B cell (primary cell): ENCODE results near the gene BRICD5. TPM values are rescaled to one million over a fixed set of nuclear protein-coding genes. Genes with fewer than 3 reads are reported as not detected.

Experiments used
- ATAC-seq: fragments of 200-7000 bp; cut with Tn5 transposase; one replicate; pipeline ENCODE4 v1.10.0; 2021; ENCODE audit warnings: low read depth, mild to moderate bottlenecking, moderate number of reproducible peaks, moderate library complexity
- CTCF ChIA-PET: fragments of 350-600 bp; sonication (Branson Sonifier 250); formaldehyde crosslinking; loops from one replicate; lab custom pipeline; 2021; ENCODE audit warnings: antibody characterized with exemption, inconsistent platforms; lab: Charles Lee
- POLR2A ChIA-PET: fragments of 350-600 bp; sonication (Branson Sonifier 250); formaldehyde crosslinking; loops from one replicate; lab custom pipeline; 2021; ENCODE audit warnings: antibody characterized with exemption; lab: Charles Lee
- DNase-seq: peaks from one replicate; pipeline ENCODE4 v3.0.0; 2013
- H2AFZ ChIP-seq: 2 replicates; pipeline ENCODE4 v1.6.1; 2012; ENCODE audit warnings: mild to moderate bottlenecking, low read depth, low read length; ENCODE audit not compliant: insufficient read depth, poor library complexity, severe bottlenecking
- H3K27ac ChIP-seq, 2 donors: 1 replicate in 1 of 2; 2 replicates in 1 of 2; pipeline ENCODE4 v1.5.1; 2012 to 2013; ENCODE audit warnings: low read length in 2 of 2, mild to moderate bottlenecking in 2 of 2, moderate library complexity in 1 of 2
- H3K27me3 ChIP-seq, 4 experiments: fragments of 200-600 bp in 1 of 4; sonication (generic) in 1 of 4; replicated peaks in 1 of 4; 1 replicate in 2 of 4; 2 replicates in 2 of 4; pipeline versions ENCODE4 v1.6.1 to v1.7.0; 2013 to 2016; ENCODE audit warnings: low read length in 3 of 4, mild to moderate bottlenecking in 2 of 4, mixed read lengths in 1 of 4, moderate library complexity in 1 of 4; ENCODE audit not compliant: insufficient read depth in 4 of 4, control insufficient read depth in 3 of 4; ENCODE audit errors: control extremely low read depth in 1 of 4
- H3K36me3 ChIP-seq, 2 experiments: replicated peaks in 1 of 2; 1 replicate in 1 of 2; 2 replicates in 1 of 2; pipeline versions ENCODE4 v1.6.1 to v1.7.1; 2013; ENCODE audit warnings: low read length in 1 of 2; ENCODE audit not compliant: insufficient read depth in 2 of 2, control insufficient read depth in 1 of 2; ENCODE audit errors: control extremely low read depth in 1 of 2, extremely low read depth in 1 of 2
- H3K4me1 ChIP-seq, 2 donors: fragments of 200-600 bp in 1 of 2; sonication (generic) in 1 of 2; 1 replicate in 1 of 2; 2 replicates in 1 of 2; pipeline versions ENCODE4 v1.5.1 to v1.6.1; 2013 to 2017; ENCODE audit warnings: low read length in 2 of 2; ENCODE audit not compliant: control insufficient read depth in 2 of 2, insufficient read depth in 2 of 2
- H3K4me2 ChIP-seq: replicated peaks from 2 replicates; pipeline ENCODE3; 2012; ENCODE audit warnings: mild to moderate bottlenecking, low read depth, low read length; ENCODE audit not compliant: poor library complexity, severe bottlenecking
- H3K4me3 ChIP-seq, 5 experiments: fragments of 200-600 bp in 1 of 5; sonication (generic) in 1 of 5; 1 replicate in 3 of 5; 2 replicates in 2 of 5; pipeline versions ENCODE4 v1.5.1 to v1.7.0; 2011 to 2016; ENCODE audit warnings: low read length in 4 of 5, mild to moderate bottlenecking in 4 of 5, low read depth in 2 of 5, control low read depth in 1 of 5, moderate library complexity in 1 of 5; ENCODE audit not compliant: insufficient read depth in 1 of 5; ENCODE audit errors: control extremely low read depth in 1 of 5, extremely low read depth in 1 of 5
- H3K79me2 ChIP-seq: fragments of 200-600 bp; sonication (generic); one replicate; pipeline ENCODE4 v1.6.0; 2016; ENCODE audit warnings: low read length; ENCODE audit not compliant: control insufficient read depth, insufficient read depth
- H3K9ac ChIP-seq: fragments of 200-600 bp; sonication (generic); 2 replicates; pipeline ENCODE4 v1.6.1; 2017; ENCODE audit warnings: mild to moderate bottlenecking, low read length, moderate library complexity
- H3K9me3 ChIP-seq, 3 donors: one replicate each; pipeline versions ENCODE4 v1.6.1 to v1.7.1; 2013; ENCODE audit warnings: low read length in 2 of 3; ENCODE audit not compliant: control insufficient read depth in 2 of 3, insufficient read depth in 1 of 3; ENCODE audit errors: control extremely low read depth in 1 of 3
- H4K20me1 ChIP-seq: 2 replicates; pipeline ENCODE4 v1.6.0; 2012; ENCODE audit warnings: mild to moderate bottlenecking, low read length; ENCODE audit not compliant: insufficient read depth, control insufficient read depth, poor library complexity, severe bottlenecking
- H3K27ac Mint-ChIP-seq: one replicate; pipeline ENCODE4 v1.8.0; 2021; ENCODE audit warnings: mixed read lengths
- H3K27me3 Mint-ChIP-seq: one replicate; pipeline ENCODE4 v1.8.0; 2021; ENCODE audit warnings: mixed read lengths
- H3K4me1 Mint-ChIP-seq: one replicate; pipeline ENCODE4 v1.8.0; 2021; ENCODE audit warnings: mixed read lengths
- H3K4me3 Mint-ChIP-seq: one replicate; pipeline ENCODE4 v1.8.0; 2021; ENCODE audit warnings: mixed read lengths
- H3K9me3 Mint-ChIP-seq: one replicate; pipeline ENCODE4 v1.8.0; 2022; ENCODE audit warnings: mixed read lengths; ENCODE audit not compliant: insufficient read depth
- CTCF ChIP-seq: fragments of 200-600 bp; IDR thresholded peaks from one replicate; pipeline ENCODE4 v1.8.0; 2022; ENCODE audit warnings: antibody characterized with exemption, mild to moderate bottlenecking
- EZH2 ChIP-seq: IDR thresholded peaks from 2 replicates; pipeline ENCODE4 v1.6.1; 2012; ENCODE audit warnings: borderline replicate concordance, low read depth, mild to moderate bottlenecking, moderate library complexity, low read length; ENCODE audit not compliant: insufficient read depth, poor library complexity, severe bottlenecking
- WGBS: methylation state at CpG from one replicate; pipeline ENCODE4 v1.1.5; 2013; ENCODE audit warnings: missing lambda C conversion rate; ENCODE audit not compliant: insufficient coverage; 5-methylcytosine and 5-hydroxymethylcytosine counted together
- intact Hi-C: fragments of 100-400 bp; cut with micrococcal nuclease; formaldehyde crosslinking; loops from one replicate; pipeline ENCODE4 v1.10.0; 2022
- polyA plus RNA-seq: library from polyadenylated mRNA; depleted of rRNA; stranded (reverse); fragments of >200 nt; gene quantifications from 2 replicates; pipeline ENCODE4 v1.2.3, GENCODE V29; 2012
- total RNA-seq, 2 donors: library from RNA; stranded (reverse); fragments of 120-200 nt in 1 of 2; gene quantifications; 1 replicate in 1 of 2; 2 replicates in 1 of 2; pipeline versions ENCODE4 v1.2.3 to v1.2.4, GENCODE V29; 2013 to 2022

Gene BRICD5
- total and polyA plus RNA-seq, 2 donors (not counting 1 experiment from before 2014, with no cell fraction given), result 11.9 to 18.3 TPM

DNA sequence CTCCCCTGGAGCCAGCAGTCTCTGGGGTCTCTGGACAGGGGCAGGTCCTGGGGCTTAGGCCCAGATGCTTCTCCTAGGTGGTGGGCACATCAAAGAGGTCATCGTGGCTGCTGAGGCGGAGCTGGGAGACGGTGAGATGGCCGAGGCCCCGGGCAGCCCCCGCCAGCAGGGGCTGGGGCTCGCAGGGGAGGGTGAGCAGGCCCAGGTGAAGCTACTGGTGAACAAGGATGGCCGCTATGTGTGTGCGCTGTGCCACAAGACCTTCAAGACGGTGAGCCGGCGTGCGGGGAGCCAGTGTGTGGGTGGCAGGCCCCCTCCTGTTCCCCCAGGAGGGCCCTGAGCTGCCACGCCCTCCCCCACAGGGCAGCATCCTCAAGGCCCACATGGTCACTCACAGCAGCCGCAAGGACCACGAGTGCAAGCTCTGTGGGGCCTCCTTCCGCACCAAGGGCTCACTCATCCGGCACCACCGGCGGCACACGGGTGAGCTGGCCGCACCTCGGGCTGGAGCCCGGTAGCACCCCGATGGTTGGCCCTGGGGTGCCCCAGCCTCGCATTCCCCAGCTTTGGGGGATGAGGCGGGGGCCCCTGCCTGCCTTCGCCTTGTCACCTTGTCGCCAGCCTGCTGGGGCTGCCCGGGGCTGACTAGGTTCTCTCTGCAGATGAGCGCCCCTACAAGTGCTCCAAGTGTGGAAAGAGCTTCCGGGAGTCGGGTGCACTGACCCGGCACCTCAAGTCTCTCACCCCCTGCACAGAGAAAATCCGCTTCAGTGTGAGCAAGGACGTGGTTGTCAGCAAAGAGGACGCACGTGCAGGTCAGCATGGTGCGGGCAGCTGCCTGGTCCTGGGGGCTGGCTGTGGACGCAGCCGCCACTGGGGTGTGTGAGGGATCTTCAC, 21.7 kb upstream of the BRICD5 start:
- Histone ChIP-seq H3K9ac (no peak overlapping the region), H4K20me1 (peaks cover 53% of the 10 kb centered on the region), H3K9me3 (peaks cover 0 to 2% (median 0%) of the 10 kb centered on the region in 3 donors), H3K4me3 (no peak overlapping the region), H3K4me1 (peaks cover 10 to 12% of the 10 kb centered on the region in 2 donors), H3K27me3 (peaks cover 0 to 19% (median 7%) of the 10 kb centered on the region in 4 experiments), H3K4me2 (no peak overlapping the region), H3K36me3 (peaks cover 0 to 64% of the 10 kb centered on the region in 2 experiments), H3K27ac (no peak overlapping the region), H2AFZ (no peak overlapping the region), H3K79me2 (peaks cover 14% of the 10 kb centered on the region)
- Mint-ChIP-seq H3K4me1 (no peaks in the 10 kb centered on the region), H3K9me3 (no peaks in the 10 kb centered on the region), H3K4me3 (no peak overlapping the region), H3K27me3 (peaks cover 3% of the 10 kb centered on the region), H3K27ac (no peak overlapping the region)
- POLR2A ChIA-PET, result no interaction called here
- intact Hi-C loops, result no loop called here
- DNase-seq, result no peak
- 93% methylated on average over 33 of the region's 41 CpGs for WGBS
- CTCF ChIA-PET, result no interaction called here
- no peak for ATAC-seq
- TF ChIP-seq EZH2 (no peak), CTCF (no peak)
